K562 (cell line): ENCODE measurements around the gene EGFL7. TPM values are rescaled to one million over a fixed set of nuclear protein-coding genes. Genes with fewer than 3 reads are reported as not detected.

Experiments used
- ARID3B ChIP-seq: fragments of 250-450 bp; sonication (Bioruptor Pico); IDR thresholded peaks from 2 replicates; pipeline ENCODE4 v1.4.0; 2020; ENCODE audit warnings: borderline replicate concordance
- BCLAF1 ChIP-seq, 2 experiments: fragments of 450-650 bp in 1 of 2; IDR thresholded peaks; 2 replicates each; pipeline ENCODE4 v1.6.1; 2011 to 2017; ENCODE audit warnings: low read depth in 2 of 2, antibody characterized with exemption in 1 of 2, borderline replicate concordance in 1 of 2, low read length in 1 of 2, mild to moderate bottlenecking in 1 of 2, mixed read lengths in 1 of 2; ENCODE audit not compliant: control insufficient read depth in 1 of 2
- CBX2 ChIP-seq: fragments of 200-600 bp; sonication (generic); IDR thresholded peaks from one replicate; pipeline ENCODE4 v1.6.1; 2012; ENCODE audit warnings: mild to moderate bottlenecking, low read length, inconsistent platforms; ENCODE audit not compliant: insufficient read depth, poor library complexity, severe bottlenecking
- CTCF ChIP-seq, 3 experiments: IDR thresholded peaks in 2 of 3; conservative IDR thresholded peaks in 1 of 3; 2 replicates each; pipeline ENCODE4 v1.5.1; 2011 to 2012; ENCODE audit warnings: low read length in 3 of 3, mild to moderate bottlenecking in 3 of 3, control low read depth in 2 of 3, improper control_type of control experiment in 1 of 3, inconsistent platforms in 1 of 3, low read depth in 1 of 3, mixed read lengths in 1 of 3, moderate library complexity in 1 of 3; ENCODE audit not compliant: insufficient read depth in 2 of 3
- FOSL1 ChIP-seq: fragments of 200-800 bp; sonication (Bioruptor generic); conservative IDR thresholded peaks from 2 replicates; pipeline ENCODE4 v1.6.1; 2016; ENCODE audit warnings: missing genetic modification characterization, missing compliant biosample characterization
- FOXJ2 ChIP-seq: fragments of 200-800 bp; sonication (Bioruptor generic); IDR thresholded peaks from 2 replicates; pipeline ENCODE4 v1.6.1; 2016; ENCODE audit warnings: missing genetic modification characterization, missing compliant biosample characterization
- MAFG ChIP-seq: fragments of 450-650 bp; conservative IDR thresholded peaks from 2 replicates; pipeline ENCODE4 v1.6.1; 2016; ENCODE audit warnings: missing genetic modification characterization, missing compliant biosample characterization
- MYC ChIP-seq, 2 experiments: fragments of 250-450 bp in 1 of 2; sonication (Bioruptor Pico) in 1 of 2; IDR thresholded peaks; 2 replicates each; pipeline versions ENCODE4 v1.5.1 to v1.6.1; 2012 to 2021; ENCODE audit warnings: low read depth in 2 of 2, borderline replicate concordance in 1 of 2, improper control_type of control experiment in 1 of 2, low read length in 1 of 2, mild to moderate bottlenecking in 1 of 2, moderate library complexity in 1 of 2
- POLR2AphosphoS5 ChIP-seq: IDR thresholded peaks from 2 replicates; pipeline ENCODE4 v1.6.1; 2011; ENCODE audit warnings: mild to moderate bottlenecking, low read depth, low read length, moderate library complexity; ENCODE audit not compliant: control insufficient read depth, insufficient read depth
- ZBTB33 ChIP-seq: sonication (generic); formaldehyde crosslinking; IDR thresholded peaks from 2 replicates; pipeline ENCODE4 v1.8.1; 2023; ENCODE audit warnings: mild to moderate bottlenecking, missing genetic modification reagents
- ZNF780A ChIP-seq: fragments of 250-450 bp; sonication (Bioruptor Pico); IDR thresholded peaks from 2 replicates; pipeline ENCODE4 v1.5.0; 2021; ENCODE audit warnings: mild to moderate bottlenecking
- polyA plus RNA-seq, 8 experiments: library from polyadenylated mRNA; depleted of rRNA in 4 of 8; stranded (reverse) in 5 of 8; unstranded in 3 of 8; fragments of >200 nt; fragmentation: Nextera tagmentation in 2 of 8; fragmentation: Illumina TruSeq in 1 of 8; extraction: Ambion mirVana in 2 of 8; extraction: Trizol in 1 of 8; gene quantifications; 2 replicates each; pipeline versions ENCODE4 v1.2.1 to v1.2.3, GENCODE V29; 2011 to 2014; ENCODE audit warnings: inconsistent platforms in 1 of 8, missing spikeins in 1 of 8
- total RNA-seq, 7 experiments: library from RNA; depleted of rRNA in 6 of 7; stranded (reverse); fragments of >200 nt in 6 of 7; fragmentation: Illumina TruSeq in 2 of 7; extraction: Trizol in 2 of 7; gene quantifications; 2 replicates each; pipeline versions ENCODE4 v1.2.1 to v1.2.3, GENCODE V29; 2011 to 2021; ENCODE audit warnings: low replicate concordance in 1 of 7

The EGFL7 gene
- total and polyA plus RNA-seq, 9 of the 15 experiments (the other 6 are each of a cell fraction or from before 2014, with no cell fraction given) = 1.5 to 286 (median 55.5) TPM

- TF ChIP-seq BCLAF1 (IDR thresholded peaks at IDR 0.05; ENCODE audit: borderline replicate concordance in 1 of 2, control insufficient read depth in 1 of 2, low read depth in 2 of 2, low read length in 1 of 2) = no peak
- no peak for TF ChIP-seq CBX2
- no peak for TF ChIP-seq MAFG (tag)
- TF ChIP-seq ZBTB33 (CRISPR knock-in tag) = peak; percentile 63; the same call in 1 of the 2 replicates
- TF ChIP-seq FOSL1 (tag) = no peak
- TF ChIP-seq MYC (IDR thresholded peaks at IDR 0.05; ENCODE audit: low read depth, low read length) = no peak
- TF ChIP-seq MYC (CRISPR knock-in tag; IDR thresholded peaks at IDR 0.05; ENCODE audit: borderline replicate concordance, low read depth) = no peak
- no peak for TF ChIP-seq ARID3B
- no peak for TF ChIP-seq POLR2AphosphoS5
- 0 out of 6 replicates have a peak, but pooled peaks of 2 of the 3 experiments have one; percentile 6 to 12 for TF ChIP-seq CTCF (IDR thresholded peaks at IDR 0.05 in 2 of 3, conservative IDR thresholded peaks at IDR 0.05 in 1 of 3; ENCODE audit: insufficient read depth in 2 of 3, low read depth in 1 of 3, low read length in 3 of 3)
- no peak for TF ChIP-seq FOXJ2 (tag)
- TF ChIP-seq ZNF780A (CRISPR knock-in tag) = no peak
Measured at GRCh38 chr9:136719195-136719880, 56.6 kb downstream of the EGFL7 start (continued).
